Fibroblast of lung (primary cell): Measurements from ENCODE around the gene C1QTNF12.

Source experiments
- EZH2 ChIP-seq: IDR thresholded peaks from 2 replicates; pipeline ENCODE4 v1.5.1; 2012; ENCODE audit warnings: low read length, control low read depth, mild to moderate bottlenecking; ENCODE audit errors: missing control alignments
- TF ChIP-seq, protein P1 (sequence below), 2 donors: IDR thresholded peaks in 1 of 2; conservative IDR thresholded peaks in 1 of 2; 1 replicate in 1 of 2; 2 replicates in 1 of 2; pipeline ENCODE4 v1.5.1; 2011 to 2012; ENCODE audit warnings: low read length in 2 of 2, control low read depth in 1 of 2, inconsistent platforms in 1 of 2, low read depth in 1 of 2, mild to moderate bottlenecking in 1 of 2

- TF ChIP-seq, protein P1, sequence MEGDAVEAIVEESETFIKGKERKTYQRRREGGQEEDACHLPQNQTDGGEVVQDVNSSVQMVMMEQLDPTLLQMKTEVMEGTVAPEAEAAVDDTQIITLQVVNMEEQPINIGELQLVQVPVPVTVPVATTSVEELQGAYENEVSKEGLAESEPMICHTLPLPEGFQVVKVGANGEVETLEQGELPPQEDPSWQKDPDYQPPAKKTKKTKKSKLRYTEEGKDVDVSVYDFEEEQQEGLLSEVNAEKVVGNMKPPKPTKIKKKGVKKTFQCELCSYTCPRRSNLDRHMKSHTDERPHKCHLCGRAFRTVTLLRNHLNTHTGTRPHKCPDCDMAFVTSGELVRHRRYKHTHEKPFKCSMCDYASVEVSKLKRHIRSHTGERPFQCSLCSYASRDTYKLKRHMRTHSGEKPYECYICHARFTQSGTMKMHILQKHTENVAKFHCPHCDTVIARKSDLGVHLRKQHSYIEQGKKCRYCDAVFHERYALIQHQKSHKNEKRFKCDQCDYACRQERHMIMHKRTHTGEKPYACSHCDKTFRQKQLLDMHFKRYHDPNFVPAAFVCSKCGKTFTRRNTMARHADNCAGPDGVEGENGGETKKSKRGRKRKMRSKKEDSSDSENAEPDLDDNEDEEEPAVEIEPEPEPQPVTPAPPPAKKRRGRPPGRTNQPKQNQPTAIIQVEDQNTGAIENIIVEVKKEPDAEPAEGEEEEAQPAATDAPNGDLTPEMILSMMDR (conservative IDR thresholded peaks at IDR 0.05 in 1 of 2, IDR thresholded peaks at IDR 0.05 in 1 of 2; ENCODE audit: low read depth in 1 of 2, low read length in 2 of 2): no peak
- TF ChIP-seq EZH2: no peak
Observed at GRCh38 chr1:1215881-1216605, 30.5 kb downstream of the C1QTNF12 start.
